K562 (cell line): ENCODE data around the gene WWC2. TPM values are rescaled to one million over a fixed set of nuclear protein-coding genes. Genes with fewer than 3 reads are reported as not detected.

ENCODE experiments used
- ATAC-seq: fragments of 200-7000 bp; cut with Tn5 transposase; 3 replicates; pipeline ENCODE4 v1.9.1; 2020; ENCODE audit warnings: moderate library complexity
- BruUV-seq: library from RNA; stranded (reverse); fragments of 400-500 nt; replicated peaks from 2 replicates; lab custom pipeline; 2021; lab: Mats Ljungman, UMichigan
- CTCF ChIA-PET: fragments of 300-600 bp; formaldehyde crosslinking; extraction: SDS; loops from one replicate; lab custom pipeline; 2021; ENCODE audit warnings: low intra/inter-chr PET ratio; lab: Yijun Ruan, JAX
- POLR2A ChIA-PET: fragments of 300-600, 350-650 bp; sonication (Branson Sonifier 250); formaldehyde crosslinking; extraction: SDS; loops from one replicate; lab custom pipeline; 2021; ENCODE audit warnings: antibody characterized with exemption, inconsistent platforms; lab: Yijun Ruan, JAX
- DNase-seq, 4 experiments: peaks; one replicate each; pipeline versions ENCODE4 v3.0.0 to v3.0.0-alpha.2; 2011 to 2018; ENCODE audit warnings: low spot score in 3 of 4, mixed read lengths in 3 of 4; ENCODE audit errors: extremely low read depth in 1 of 4
- FAIRE-seq: peaks from 2 replicates; lab custom pipeline; 2011; peaks lifted over from hg19 to GRCh38; lab: Jason Lieb, UNC
- H2AFZ ChIP-seq: 2 replicates; pipeline ENCODE4 v1.6.0; 2011; ENCODE audit warnings: low read depth, low read length, control low read depth, inconsistent platforms
- H3K27ac ChIP-seq: fragments of 200-600 bp; 3 replicates; pipeline ENCODE4 v1.8.0; 2011; ENCODE audit warnings: low read depth, mild to moderate bottlenecking, control low read depth, inconsistent platforms, low read length, moderate library complexity, mixed read lengths; ENCODE audit errors: extremely low read depth
- H3K27me3 ChIP-seq, 2 experiments: fragments of 300-600 bp in 1 of 2; 2 replicates in 1 of 2; 3 replicates in 1 of 2; pipeline versions ENCODE4 v1.6.0 to v1.8.0; 2011; ENCODE audit warnings: inconsistent platforms in 2 of 2, low read length in 2 of 2, mild to moderate bottlenecking in 1 of 2, mixed read lengths in 1 of 2, moderate library complexity in 1 of 2; ENCODE audit not compliant: control insufficient read depth in 2 of 2, insufficient read depth in 2 of 2
- H3K36me3 ChIP-seq: fragments of 300-600 bp; 3 replicates; pipeline ENCODE4 v1.8.0; 2011; ENCODE audit warnings: mild to moderate bottlenecking, low read length, inconsistent platforms; ENCODE audit not compliant: control insufficient read depth, insufficient read depth
- H3K4me1 ChIP-seq, 2 experiments: fragments of 200-600 bp in 1 of 2; replicated peaks in 1 of 2; 2 replicates in 1 of 2; 3 replicates in 1 of 2; pipeline versions ENCODE4 v1.5.1 to v1.8.0; 2011; ENCODE audit warnings: inconsistent platforms in 2 of 2, low read length in 2 of 2, mild to moderate bottlenecking in 1 of 2, mixed read lengths in 1 of 2, moderate library complexity in 1 of 2; ENCODE audit not compliant: control insufficient read depth in 2 of 2, insufficient read depth in 2 of 2
- H3K4me2 ChIP-seq: 2 replicates; pipeline ENCODE4 v1.6.1; 2011; ENCODE audit warnings: low read length, control low read depth, inconsistent platforms, mixed read lengths; ENCODE audit not compliant: insufficient read depth
- H3K4me3 ChIP-seq: fragments of 200-600 bp; sonication (generic), shearing (Covaris generic); 2 replicates; pipeline ENCODE4 v1.5.1; 2016; ENCODE audit warnings: control low read depth, inconsistent platforms
- H3K79me2 ChIP-seq: fragments of 200-600 bp; 3 replicates; pipeline ENCODE4 v1.8.0; 2011; ENCODE audit warnings: low read length, inconsistent platforms; ENCODE audit not compliant: control insufficient read depth, insufficient read depth
- H3K9ac ChIP-seq, 2 experiments: 2 replicates each; pipeline versions ENCODE4 v1.6.0 to v1.6.1; 2011; ENCODE audit warnings: low read depth in 2 of 2, low read length in 2 of 2, control low read depth in 1 of 2, inconsistent platforms in 1 of 2, mild to moderate bottlenecking in 1 of 2, mixed read lengths in 1 of 2; ENCODE audit not compliant: insufficient read depth in 1 of 2
- H3K9me1 ChIP-seq: one replicate; pipeline ENCODE4 v1.6.0; 2011; ENCODE audit warnings: inconsistent platforms, mild to moderate bottlenecking, low read length, moderate library complexity; ENCODE audit not compliant: control insufficient read depth, insufficient read depth
- H3K9me3 ChIP-seq: replicated peaks from 2 replicates; pipeline ENCODE4 v1.5.1; 2011; ENCODE audit warnings: low read depth, low read length, inconsistent platforms; ENCODE audit not compliant: control insufficient read depth, insufficient read depth
- H4K20me1 ChIP-seq: replicated peaks from 2 replicates; pipeline ENCODE4 v1.6.1; 2011; ENCODE audit warnings: low read length, inconsistent platforms, mixed read lengths; ENCODE audit not compliant: control insufficient read depth, insufficient read depth
- IRF1 ChIP-seq: sonication (generic); formaldehyde crosslinking; IDR thresholded peaks from 2 replicates; pipeline ENCODE4 v1.8.0; 2022; ENCODE audit warnings: missing genetic modification reagents, mild to moderate bottlenecking, borderline replicate concordance
- SOX6 ChIP-seq: fragments of 450-650 bp; IDR thresholded peaks from 2 replicates; pipeline ENCODE4 v1.6.1; 2014; ENCODE audit warnings: mild to moderate bottlenecking
- TCFL5 ChIP-seq: fragments of 250-450 bp; sonication (Bioruptor Pico); conservative IDR thresholded peaks from 2 replicates; pipeline ENCODE4 v1.6.1; 2021; ENCODE audit warnings: mild to moderate bottlenecking, moderate library complexity, matching md5 sums
- XRCC5 ChIP-seq: fragments of 200-400 bp; formaldehyde crosslinking; IDR thresholded peaks from 2 replicates; pipeline ENCODE4 v1.6.1; 2017; ENCODE audit warnings: low read depth, mild to moderate bottlenecking, low read length
- ZBTB1 ChIP-seq: sonication (generic); formaldehyde crosslinking; IDR thresholded peaks from 2 replicates; pipeline ENCODE4 v1.8.1; 2023; ENCODE audit warnings: missing genetic modification reagents, low read depth, mild to moderate bottlenecking, borderline replicate concordance
- ZNF121 ChIP-seq: sonication (generic); formaldehyde crosslinking; conservative IDR thresholded peaks from 2 replicates; pipeline ENCODE4 v1.8.0; 2022; ENCODE audit warnings: missing genetic modification reagents
- ZNF197 ChIP-seq: fragments of 200-800 bp; sonication (Bioruptor generic); IDR thresholded peaks from 2 replicates; pipeline ENCODE4 v1.6.1; 2016; ENCODE audit warnings: low read depth, missing genetic modification characterization, missing compliant biosample characterization
- ZNF24 ChIP-seq: fragments of 450-650 bp; IDR thresholded peaks from 2 replicates; pipeline ENCODE4 v1.6.1; 2016
- WGBS: fragments of 100-300 bp; shearing (Covaris generic); methylation state at CpG from one replicate; pipeline ENCODE4 v1.1.6; 2016; ENCODE audit warnings: low coverage, mixed read lengths; ENCODE audit not compliant: insufficient coverage; ENCODE audit errors: missing lambda C conversion rate; 5-methylcytosine and 5-hydroxymethylcytosine counted together
- in situ Hi-C: fragments of 300-500 bp; cut with MboI; formaldehyde crosslinking; loops from 4 replicates; pipeline ENCODE4 v1.15.0; 2018; ENCODE audit warnings: inconsistent platforms, mixed read lengths
- intact Hi-C: fragments of 100-400 bp; cut with micrococcal nuclease; formaldehyde crosslinking; loops from 2 replicates; pipeline ENCODE4 v1.14.2; 2022
- polyA plus RNA-seq, 8 experiments: library from polyadenylated mRNA; depleted of rRNA in 4 of 8; stranded (reverse) in 5 of 8; unstranded in 3 of 8; fragments of >200 nt; fragmentation: Nextera tagmentation in 2 of 8; fragmentation: Illumina TruSeq in 1 of 8; extraction: Ambion mirVana in 2 of 8; extraction: Trizol in 1 of 8; gene quantifications; 2 replicates each; pipeline versions ENCODE4 v1.2.1 to v1.2.3, GENCODE V29; 2011 to 2014; ENCODE audit warnings: inconsistent platforms in 1 of 8, missing spikeins in 1 of 8
- total RNA-seq, 7 experiments: library from RNA; depleted of rRNA in 6 of 7; stranded (reverse); fragments of >200 nt in 6 of 7; fragmentation: Illumina TruSeq in 2 of 7; extraction: Trizol in 2 of 7; gene quantifications; 2 replicates each; pipeline versions ENCODE4 v1.2.1 to v1.2.3, GENCODE V29; 2011 to 2021; ENCODE audit warnings: low replicate concordance in 1 of 7
- TF ChIP-seq, protein P1 (sequence below), 2 experiments: IDR thresholded peaks in 1 of 2; conservative IDR thresholded peaks in 1 of 2; 2 replicates each; pipeline ENCODE4 v1.6.1; 2016; ENCODE audit warnings: low read depth in 2 of 2, mild to moderate bottlenecking in 1 of 2, missing compliant biosample characterization in 1 of 2, missing genetic modification characterization in 1 of 2, moderate library complexity in 1 of 2

Gene WWC2
- total and polyA plus RNA-seq, 9 of the 15 experiments (the other 6 are each of a cell fraction or from before 2014, with no cell fraction given), result 3.7 to 39.4 (median 19.6) TPM

DNA sequence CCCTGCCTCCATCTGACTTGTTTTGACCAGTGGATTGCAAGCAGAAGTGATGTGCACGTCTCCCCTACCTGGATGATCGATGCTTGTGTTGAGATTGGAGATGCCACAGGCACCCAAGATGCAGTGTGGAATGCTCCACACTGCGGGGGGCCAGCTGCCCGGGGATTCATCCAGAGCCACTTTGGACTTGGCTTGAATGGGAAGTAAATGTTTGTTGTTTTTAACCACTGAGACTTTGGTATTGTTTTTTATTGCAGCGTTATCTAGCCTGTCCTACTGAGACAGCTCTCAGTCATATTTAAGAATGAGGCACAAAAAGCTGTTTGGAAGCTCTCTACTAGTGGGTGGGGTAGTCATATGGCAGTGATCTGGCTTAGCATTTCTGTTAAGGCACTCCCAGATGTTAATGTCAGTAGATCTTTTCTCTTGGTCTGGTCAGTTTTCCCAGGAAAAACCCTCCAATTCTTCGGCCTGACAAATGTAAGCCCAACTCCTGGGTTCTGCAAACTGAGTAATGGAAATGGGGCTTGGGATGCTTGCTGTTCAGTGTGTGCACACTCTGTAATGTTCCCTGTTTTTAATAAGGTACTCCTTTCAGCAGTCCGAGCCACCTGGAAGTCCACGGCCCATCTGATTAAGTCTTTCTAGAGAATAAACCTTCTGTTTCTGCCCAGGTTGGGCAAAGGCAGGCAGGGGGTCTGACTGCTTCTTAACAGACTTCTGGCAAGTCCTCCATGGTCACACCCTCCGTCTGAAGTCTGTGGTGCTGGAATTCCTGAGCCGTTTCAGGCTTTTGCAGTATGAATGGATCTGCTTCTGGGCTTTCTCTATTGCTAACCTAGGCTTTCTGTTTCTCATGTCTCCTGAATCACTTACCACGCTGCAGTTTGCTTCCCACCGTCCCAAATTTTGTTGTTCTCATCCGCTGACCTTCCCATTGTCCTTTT, 74.8 kb downstream of the WWC2 start:
- no peak overlapping the region for H3K4me2 ChIP-seq
- peaks cover 0 to 2% of the 10 kb centered on the region in 2 experiments; a peak in 1 of 5 replicates for H3K4me1 ChIP-seq
- CTCF ChIA-PET, result no interaction called here
- no peak for DNase-seq
- H3K79me2 ChIP-seq, result no peaks in the 10 kb centered on the region
- no peak for FAIRE-seq
- no TSS peak for BruUV-seq
- no peaks in the 10 kb centered on the region for H3K27me3 ChIP-seq
- in situ Hi-C loops (no loop called here), intact Hi-C loops (no loop called here)
- POLR2A ChIA-PET, result no interaction called here
- H3K27ac ChIP-seq, result no peak overlapping the region
- H3K9me1 ChIP-seq, result no peaks in the 10 kb centered on the region
- WGBS, result 50% methylated on average over 13 of the region's 13 CpGs
- ATAC-seq, result no peak; the same call in 1 of the 3 replicates
- H3K9ac ChIP-seq, result no peak overlapping the region; a peak in 1 of 4 replicates
- H3K36me3 ChIP-seq, result no peaks in the 10 kb centered on the region
- H2AFZ ChIP-seq, result no peak overlapping the region
- no peak overlapping the region for H3K4me3 ChIP-seq
- TF ChIP-seq IRF1 (CRISPR knock-in tag) (no peak), XRCC5 (no peak), SOX6 (no peak), ZNF197 (CRISPR knock-in tag) (no peak), ZNF24 (no peak), ZBTB1 (CRISPR knock-in tag) (no peak), ZNF121 (CRISPR knock-in tag) (no peak), TCFL5 (no peak)
- TF ChIP-seq, protein P1, sequence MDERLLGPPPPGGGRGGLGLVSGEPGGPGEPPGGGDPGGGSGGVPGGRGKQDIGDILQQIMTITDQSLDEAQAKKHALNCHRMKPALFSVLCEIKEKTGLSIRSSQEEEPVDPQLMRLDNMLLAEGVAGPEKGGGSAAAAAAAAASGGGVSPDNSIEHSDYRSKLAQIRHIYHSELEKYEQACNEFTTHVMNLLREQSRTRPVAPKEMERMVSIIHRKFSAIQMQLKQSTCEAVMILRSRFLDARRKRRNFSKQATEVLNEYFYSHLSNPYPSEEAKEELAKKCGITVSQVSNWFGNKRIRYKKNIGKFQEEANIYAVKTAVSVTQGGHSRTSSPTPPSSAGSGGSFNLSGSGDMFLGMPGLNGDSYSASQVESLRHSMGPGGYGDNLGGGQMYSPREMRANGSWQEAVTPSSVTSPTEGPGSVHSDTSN (CRISPR knock-in tag; IDR thresholded peaks at IDR 0.05; ENCODE audit: low read depth), result no peak
- TF ChIP-seq, protein P1 (tag; conservative IDR thresholded peaks at IDR 0.05; ENCODE audit: low read depth), result no peak
- H3K9me3 ChIP-seq, result no peaks in the 10 kb centered on the region
- H4K20me1 ChIP-seq, result 0 out of 2 replicates have a peak, but pooled peaks cover 9% of the 10 kb centered on the region
